Measurements from ENCODE around the gene PPP1R1B. TPM values are rescaled to one million over a fixed set of nuclear protein-coding genes. Genes with fewer than 3 reads are reported as not detected.

PPP1R1B gene
- total RNA-seq, 2 experiments from 2014 or later, result not detected

- ChIA-PET POLR2A (no interaction called here), CTCF (interaction anchor here (0.7 to 7.0 kb wide), 2 partner anchors 13 to 63 kb away, joined by 3 to 34 read pairs; no protein-coding TSS in a partner anchor)
Measured at GRCh38 chr17:39609416-39610025, 17.2 kb upstream of the PPP1R1B start.

- CTCF ChIA-PET, result interaction anchor here (1.3 to 2.5 kb wide), 3 partner anchors 8 to 10 kb away, joined by 3 to 16 read pairs (median 5); no protein-coding TSS in a partner anchor
Measured at GRCh38 chr17:39611401-39612112, 15.2 kb upstream of the PPP1R1B start.

GRCh38 chr17:39612291-39612894 is 14.4 kb upstream of the PPP1R1B start:
- ChIA-PET CTCF (interaction anchor here (0.8 to 2.5 kb wide), 2 partner anchors 9 to 14 kb away, joined by 4 to 16 read pairs; no protein-coding TSS in a partner anchor), POLR2A (no interaction called here)

More at GRCh38 chr17:39611401-39612112, 15.2 kb upstream of the PPP1R1B start:
- POLR2A ChIA-PET, result no interaction called here

DNA sequence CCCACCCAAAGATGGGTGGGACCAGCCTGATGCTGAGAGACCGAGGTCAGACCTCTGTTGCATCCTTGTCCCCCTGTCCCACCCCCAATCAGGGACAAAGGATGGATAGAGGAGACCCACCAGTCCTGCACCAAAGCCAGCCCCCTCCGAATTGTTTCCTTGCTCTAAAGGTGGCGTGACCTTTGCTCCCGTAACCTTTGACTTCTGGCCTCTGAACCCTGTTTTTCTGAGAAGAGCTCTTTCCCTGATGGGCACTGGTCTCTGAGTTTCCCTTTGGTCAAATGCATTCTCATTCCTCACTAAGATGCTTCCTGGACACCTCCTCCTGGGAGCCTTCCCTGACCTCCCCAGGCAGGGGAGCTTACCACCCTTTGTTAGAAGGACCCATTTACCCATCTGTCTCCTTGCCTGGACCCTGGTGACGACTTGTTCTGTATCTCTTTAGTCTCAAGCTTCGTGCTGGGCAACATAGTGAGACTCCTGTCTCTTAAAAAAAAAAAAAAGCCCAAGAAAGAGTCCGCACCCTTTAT is 13.8 kb upstream of the PPP1R1B start:
- ChIA-PET CTCF (interaction anchor here (0.8 to 2.5 kb wide), 2 partner anchors 9 to 15 kb away, joined by 4 to 16 read pairs; no protein-coding TSS in a partner anchor), POLR2A (no interaction called here)

DNA sequence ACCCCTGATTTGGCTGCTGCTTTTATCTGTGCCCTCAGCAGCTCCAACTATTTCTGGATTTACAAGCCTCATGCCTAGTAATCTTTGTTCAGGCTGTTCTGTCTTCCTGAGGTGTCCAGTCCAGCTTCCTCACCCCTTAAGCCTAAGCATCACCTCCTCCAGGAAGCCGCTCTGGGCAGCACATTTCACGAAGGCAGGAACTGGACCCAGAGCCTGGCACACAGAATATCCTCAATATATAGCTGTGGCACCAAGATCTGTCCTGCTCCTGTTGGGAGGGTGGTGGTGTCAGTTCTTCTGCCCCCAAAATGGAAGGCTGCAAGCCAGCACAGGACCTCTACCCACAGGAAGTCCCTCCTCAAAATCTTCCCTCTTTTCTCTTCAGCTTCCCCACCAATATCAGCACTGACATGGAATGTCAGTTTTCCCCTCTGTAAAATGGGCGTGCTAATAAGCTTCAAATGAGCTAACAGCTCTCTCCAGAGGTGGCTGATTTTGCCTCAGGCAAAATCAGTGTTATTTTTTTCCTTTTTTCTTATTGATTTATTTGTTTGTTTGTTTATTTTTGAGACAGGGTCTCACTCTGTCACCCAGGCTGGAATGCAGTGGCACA is 12.1 kb upstream of the PPP1R1B start:
- CTCF ChIA-PET, result interaction anchor here (0.8 to 1.2 kb wide), 2 partner anchors 11 to 67 kb away, joined by 3 to 4 read pairs; no protein-coding TSS in a partner anchor

GRCh38 chr17:39615434-39615833 is 11.3 kb upstream of the PPP1R1B start:
- CTCF ChIA-PET, result interaction anchor here (0.7 to 2.1 kb wide), 3 partner anchors 19 to 379 kb away, joined by 4 to 6 read pairs (median 4); no protein-coding TSS in a partner anchor
- POLR2A ChIA-PET, result no interaction called here

More for the DNA sequence above, 12.1 kb upstream of the PPP1R1B start:
- POLR2A ChIA-PET, result no interaction called here

DNA sequence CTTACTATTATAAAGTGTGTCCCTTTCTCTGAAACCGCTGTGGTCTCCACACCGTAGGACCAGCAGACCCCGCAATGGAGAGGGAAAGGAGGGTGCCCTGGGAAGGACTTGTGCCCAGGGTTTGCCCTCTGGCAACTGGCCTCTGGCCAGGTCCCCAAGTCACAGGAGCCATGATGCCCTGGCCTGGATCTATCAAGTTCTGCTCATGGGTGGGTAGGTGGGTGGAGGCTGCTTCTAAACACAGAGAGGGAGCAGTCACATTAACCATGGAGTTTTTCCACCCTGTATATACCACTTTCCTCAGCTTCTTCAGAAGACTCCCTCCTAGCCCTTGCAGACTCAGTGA is 9.7 kb upstream of the PPP1R1B start:
- ChIA-PET POLR2A (no interaction called here), CTCF (interaction anchor here (1.0 to 2.1 kb wide), 2 partner anchors 18 to 112 kb away, joined by 3 to 6 read pairs; no protein-coding TSS in a partner anchor)

DNA sequence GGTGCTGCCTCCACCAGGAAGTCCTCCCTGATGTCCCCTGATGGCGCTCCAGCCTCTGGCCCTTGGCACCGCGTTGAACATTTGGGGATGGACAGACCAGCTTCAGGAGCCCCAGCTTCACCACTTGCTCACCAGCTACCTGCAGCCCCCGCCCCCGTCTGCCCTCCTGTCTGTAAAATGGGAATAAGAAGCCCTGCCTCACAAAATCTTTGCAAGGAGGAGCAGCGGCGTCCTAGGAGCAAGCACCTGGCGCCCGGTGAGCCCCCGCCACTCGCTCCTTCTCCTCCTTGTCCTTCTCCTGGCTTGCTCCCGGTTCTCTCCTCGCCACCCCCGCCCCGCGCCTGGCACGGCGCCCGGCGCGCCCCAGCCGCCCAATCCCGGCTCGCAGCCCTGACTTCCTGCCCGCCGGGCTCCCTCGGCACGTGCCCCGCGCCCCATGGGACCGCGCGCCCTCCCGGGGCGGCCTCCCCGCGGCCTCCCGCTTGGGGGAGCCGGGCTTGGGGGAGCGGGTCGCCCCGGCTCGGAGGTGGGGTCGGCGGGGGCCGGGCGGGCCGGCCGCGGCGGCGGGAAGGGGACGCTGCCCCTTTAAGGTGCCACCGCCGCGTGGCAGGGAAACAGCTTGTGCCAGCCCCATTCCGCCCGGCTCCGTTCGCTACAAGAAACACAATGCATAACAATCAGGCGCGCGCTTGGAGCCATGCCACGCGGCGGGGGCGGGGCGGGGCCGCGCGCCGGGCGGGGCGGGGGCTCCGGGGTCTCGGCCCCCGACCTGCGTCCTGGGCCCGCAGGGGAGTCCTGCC is 9.1 kb upstream of the PPP1R1B start:
- ChIA-PET POLR2A (no interaction called here), CTCF (interaction anchor here (1.0 to 2.1 kb wide), 4 partner anchors 16 to 111 kb away, joined by 3 to 6 read pairs (median 4); no protein-coding TSS in a partner anchor)

DNA sequence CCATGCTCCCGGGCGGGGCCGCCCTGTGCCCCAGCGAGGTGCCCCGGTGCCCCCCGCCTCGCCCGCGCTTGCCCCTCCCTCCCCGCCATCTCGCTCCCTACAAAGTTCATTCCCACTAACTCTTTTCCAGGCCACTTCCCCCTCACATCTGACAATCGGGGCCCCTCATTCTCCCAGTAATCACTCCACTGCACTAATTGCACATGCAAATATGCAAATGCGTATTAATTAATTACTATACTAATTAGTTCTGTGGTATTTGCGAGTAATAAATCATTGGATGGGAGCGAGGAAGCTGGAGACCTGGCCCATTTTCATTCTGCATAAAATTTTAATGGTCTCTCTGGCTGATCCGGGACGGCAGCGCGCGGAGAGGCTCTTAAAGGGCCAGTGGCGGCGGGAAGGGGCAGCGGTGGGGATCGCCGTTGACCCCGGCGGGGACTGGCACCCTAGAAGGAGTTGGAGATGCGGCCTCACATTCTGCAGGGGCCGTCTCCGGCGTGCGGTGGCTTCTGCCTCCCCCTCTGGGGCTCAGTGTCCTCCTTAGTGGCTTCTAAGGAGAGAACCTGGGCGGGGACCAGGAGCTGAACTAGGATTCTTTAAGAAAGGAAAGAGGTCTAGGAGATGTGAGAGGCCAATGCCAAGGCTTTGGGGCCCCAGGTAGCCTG is 8.4 kb upstream of the PPP1R1B start:
- ChIA-PET CTCF (interaction anchor here (0.8 to 7.4 kb wide), 6 partner anchors 15 to 135 kb away, joined by 3 to 80 read pairs (median 4); no protein-coding TSS in a partner anchor), POLR2A (interaction anchor here (0.8 kb wide), 1 partner anchor 17 kb away, joined by 3 read pairs; no protein-coding TSS in a partner anchor)

GRCh38 chr17:39618956-39619785 is 7.6 kb upstream of the PPP1R1B start:
- ChIA-PET CTCF (interaction anchor here (0.6 to 7.4 kb wide), 9 partner anchors 8 to 134 kb away, joined by 3 to 80 read pairs (median 3); partner anchors contain the start of gene STARD3), POLR2A (interaction anchor here (0.6 to 0.8 kb wide), 2 partner anchors 16 to 431 kb away, joined by 3 read pairs; no protein-coding TSS in a partner anchor)

DNA sequence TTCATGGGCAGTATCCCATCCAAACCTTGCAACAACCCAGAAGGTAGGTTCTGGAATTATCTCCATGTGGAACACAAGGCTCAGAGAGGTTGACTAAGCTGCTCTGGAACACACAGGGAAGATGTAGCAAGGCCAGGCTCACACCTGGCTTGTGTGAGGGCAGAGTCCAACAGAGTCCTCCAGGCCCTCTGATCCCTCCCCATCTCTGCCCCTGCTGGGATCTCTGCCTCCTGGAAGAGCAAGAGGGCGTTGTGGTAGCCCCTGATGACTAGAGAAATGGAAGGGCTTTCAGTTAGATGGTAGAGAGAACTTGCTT is 7.0 kb upstream of the PPP1R1B start:
- ChIA-PET CTCF (interaction anchor here (0.6 to 7.4 kb wide), 4 partner anchors 9 to 70 kb away, joined by 3 to 80 read pairs (median 3); partner anchors contain the start of gene STARD3), POLR2A (no interaction called here)

DNA sequence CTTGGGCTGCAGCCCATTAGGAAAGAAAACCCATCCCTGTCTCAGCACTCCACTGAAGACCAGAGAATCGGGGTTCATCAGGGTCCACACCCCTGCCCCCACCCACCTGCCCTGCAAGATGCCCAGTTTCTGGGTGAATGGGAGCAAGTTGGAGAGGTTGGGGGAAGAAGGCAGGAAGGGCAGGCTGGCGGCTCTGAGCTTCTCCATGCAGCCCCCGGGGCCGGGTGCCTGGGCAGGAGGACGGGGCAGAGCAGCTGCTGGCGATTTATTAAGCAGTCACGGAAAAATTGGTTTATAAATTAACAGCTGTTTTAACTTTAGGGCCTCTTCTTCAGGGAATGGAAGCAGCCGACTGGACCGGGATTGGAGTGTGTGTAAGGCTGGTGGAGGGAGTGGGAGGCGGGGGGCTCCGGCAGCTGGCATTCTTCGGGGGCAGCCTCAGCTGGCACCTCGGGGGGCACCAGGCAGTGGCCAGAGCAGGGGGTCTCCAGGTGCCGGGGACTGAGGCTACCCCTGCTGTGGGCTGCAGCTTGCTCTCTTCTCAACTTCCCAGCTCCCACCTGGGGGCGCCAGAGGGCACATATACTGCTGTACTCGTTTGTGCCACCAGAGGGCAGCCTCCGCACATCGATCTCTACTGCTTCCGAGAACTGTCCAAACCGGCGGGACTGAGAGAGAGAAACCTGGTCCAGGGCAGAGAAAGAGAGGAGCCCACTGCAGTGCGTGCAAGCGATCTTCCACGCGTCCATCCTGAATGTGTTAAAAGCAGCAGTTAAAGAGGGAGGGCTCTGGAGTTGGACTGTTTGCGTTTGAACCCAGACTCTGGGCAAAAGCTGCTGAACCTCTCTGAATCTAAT is 5.0 kb upstream of the PPP1R1B start:
- ChIA-PET CTCF (interaction anchor here (0.5 to 7.4 kb wide), 60 partner anchors 8 to 873 kb away, joined by 3 to 80 read pairs (median 5); partner anchors contain the start of genes MIEN1, NEUROD2, PGAP3 and PNMT), POLR2A (interaction anchor here (0.8 to 0.9 kb wide), 2 partner anchors 31 to 131 kb away, joined by 3 read pairs; no protein-coding TSS in a partner anchor)

DNA sequence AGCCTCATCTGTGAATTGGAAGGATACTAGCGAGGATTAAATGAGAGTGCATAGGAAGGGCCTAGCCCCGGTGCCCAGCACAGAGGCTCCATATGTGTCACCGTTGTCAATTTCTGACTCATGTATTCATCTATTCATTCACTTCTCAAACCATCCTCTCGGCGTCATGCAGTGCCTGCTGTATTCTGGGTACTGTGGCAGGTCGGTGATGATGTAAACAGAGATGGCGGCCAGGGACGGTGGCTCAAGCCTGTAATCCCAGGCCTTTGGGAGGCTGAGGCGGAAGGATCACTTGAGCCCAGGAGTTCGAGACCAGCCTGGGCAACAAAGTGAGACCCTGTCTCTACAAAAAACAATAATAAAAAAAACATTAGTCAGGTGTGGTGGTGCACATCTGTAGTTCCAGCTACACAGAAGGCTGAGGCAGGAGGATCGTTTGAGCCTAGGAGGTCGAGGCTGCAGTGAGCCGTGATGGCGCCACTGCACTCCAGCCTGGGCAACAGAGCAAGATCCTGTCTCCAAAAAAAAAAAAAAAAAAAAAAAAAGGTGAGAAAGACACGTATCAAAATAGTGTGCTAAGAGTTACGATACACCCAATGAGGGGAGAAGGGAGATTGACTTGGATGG is 4.3 kb upstream of the PPP1R1B start:
- ChIA-PET CTCF (interaction anchor here (0.6 to 7.4 kb wide), 43 partner anchors 10 to 872 kb away, joined by 3 to 80 read pairs (median 7); partner anchors contain the start of genes IKZF3, MIEN1, NEUROD2 and PGAP3), POLR2A (interaction anchor here (0.9 kb wide), 1 partner anchor 30 kb away, joined by 3 read pairs; no protein-coding TSS in a partner anchor)

DNA sequence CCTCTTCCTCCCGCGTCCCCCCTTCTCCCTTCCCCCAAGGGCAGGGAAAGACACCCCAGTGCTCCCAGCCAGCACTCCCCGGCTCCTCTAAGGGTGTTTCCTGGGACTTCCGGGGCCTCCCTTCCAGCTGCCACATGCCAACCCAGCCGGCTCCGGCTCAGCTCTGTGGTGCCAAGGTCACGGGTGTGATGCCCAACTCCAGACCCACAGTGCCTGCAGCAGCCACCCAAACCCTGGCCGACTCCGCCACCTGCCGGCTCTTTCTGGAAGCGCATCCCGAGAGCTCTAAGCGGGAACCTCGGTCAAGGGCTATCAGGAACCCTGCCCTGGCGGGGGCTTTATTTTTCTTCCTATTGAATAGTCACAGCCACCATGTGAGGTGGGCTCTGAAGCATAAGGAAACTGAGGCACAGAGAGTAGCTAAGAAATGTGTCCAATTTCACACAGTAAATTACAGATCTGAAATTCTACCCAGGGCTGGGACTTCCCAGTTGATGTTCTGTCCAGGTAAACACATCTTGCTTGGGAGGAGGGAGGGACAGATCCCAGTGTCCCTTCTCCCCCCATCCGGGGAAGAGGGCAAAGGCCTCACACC is 3.3 kb upstream of the PPP1R1B start:
- CTCF ChIA-PET, result interaction anchor here (0.6 to 7.4 kb wide), 26 partner anchors 9 to 1104 kb away, joined by 3 to 80 read pairs (median 5); partner anchors contain the start of genes IKZF3, MIEN1, NEUROD2 and STARD3
- POLR2A ChIA-PET, result no interaction called here

GRCh38 chr17:39624313-39624712 is 2.4 kb upstream of the PPP1R1B start:
- CTCF ChIA-PET, result interaction anchor here (1.3 to 7.4 kb wide), 7 partner anchors 10 to 106 kb away, joined by 3 to 80 read pairs (median 16); partner anchors contain the start of genes MIEN1, NEUROD2 and STARD3
- POLR2A ChIA-PET, result no interaction called here

Measured in activated CD8-positive, alpha-beta memory T cell treated with anti-CD3 and anti-CD28 coated beads for 36 hours (primary cell).